Measurements from ENCODE around the gene CWC27.

Gene CWC27

GRCh38 chr5:65043843-65044359 is 275.2 kb downstream of the CWC27 start:
- Mint-ChIP-seq H3K36me3 (ENCODE audit: low read depth) (no peaks in the 10 kb centered on the region), H3K27me3 (ENCODE audit: low read depth) (no peaks in the 10 kb centered on the region), H3K4me3 (no peak overlapping the region), H3K9me3 (no peaks in the 10 kb centered on the region), H3K4me1 (ENCODE audit: low read depth) (no peaks in the 10 kb centered on the region), H3K27ac (no peak overlapping the region)

- no peak overlapping the region for H3K27ac Mint-ChIP-seq
- no peaks in the 10 kb centered on the region for H3K36me3 Mint-ChIP-seq (ENCODE audit: low read depth)
Observed at GRCh38 chr5:65047225-65047624, 278.5 kb downstream of the CWC27 start.

GRCh38 chr5:65047948-65048690 is 279.4 kb downstream of the CWC27 start:
- peaks cover 2% of the 10 kb centered on the region for H3K4me1 Mint-ChIP-seq (ENCODE audit: low read depth)
- H3K4me3 Mint-ChIP-seq: no peak overlapping the region
- no peaks in the 10 kb centered on the region for H3K9me3 Mint-ChIP-seq
- H3K27me3 Mint-ChIP-seq (ENCODE audit: low read depth): peaks cover 6% of the 10 kb centered on the region
- H3K36me3 Mint-ChIP-seq (ENCODE audit: low read depth): no peaks in the 10 kb centered on the region
- H3K27ac Mint-ChIP-seq: no peak overlapping the region

More at GRCh38 chr5:65047225-65047624, 278.5 kb downstream of the CWC27 start:
- H3K4me3 Mint-ChIP-seq: no peak overlapping the region
- H3K4me1 Mint-ChIP-seq (ENCODE audit: low read depth): peaks cover 2% of the 10 kb centered on the region
- no peaks in the 10 kb centered on the region for H3K27me3 Mint-ChIP-seq (ENCODE audit: low read depth)
- H3K9me3 Mint-ChIP-seq: no peaks in the 10 kb centered on the region

- Mint-ChIP-seq H3K27me3 (ENCODE audit: low read depth) (peaks cover 6% of the 10 kb centered on the region), H3K4me1 (ENCODE audit: low read depth) (peaks cover 2% of the 10 kb centered on the region), H3K9me3 (no peaks in the 10 kb centered on the region), H3K36me3 (ENCODE audit: low read depth) (no peaks in the 10 kb centered on the region), H3K27ac (no peak overlapping the region), H3K4me3 (no peak overlapping the region)
Observed at GRCh38 chr5:65050140-65050539, 281.4 kb downstream of the CWC27 start.

GRCh38 chr5:65050826-65051498 is 282.2 kb downstream of the CWC27 start:
- H3K27me3 Mint-ChIP-seq (ENCODE audit: low read depth): peaks cover 6% of the 10 kb centered on the region
- H3K4me1 Mint-ChIP-seq (ENCODE audit: low read depth): peaks cover 2% of the 10 kb centered on the region
- no peaks in the 10 kb centered on the region for H3K9me3 Mint-ChIP-seq
- no peak overlapping the region for H3K27ac Mint-ChIP-seq
- no peak overlapping the region for H3K4me3 Mint-ChIP-seq
- H3K36me3 Mint-ChIP-seq (ENCODE audit: low read depth): no peaks in the 10 kb centered on the region

GRCh38 chr5:65055938-65056337 is 287.2 kb downstream of the CWC27 start:
- Mint-ChIP-seq H3K4me3 (no peak overlapping the region), H3K36me3 (ENCODE audit: low read depth) (no peaks in the 10 kb centered on the region)

GRCh38 chr5:65059681-65060598 is 291.2 kb downstream of the CWC27 start:
- Mint-ChIP-seq H3K4me1 (ENCODE audit: low read depth) (no peaks in the 10 kb centered on the region), H3K4me3 (no peak overlapping the region), H3K9me3 (no peaks in the 10 kb centered on the region), H3K36me3 (ENCODE audit: low read depth) (no peaks in the 10 kb centered on the region), H3K27me3 (ENCODE audit: low read depth) (peaks cover 13% of the 10 kb centered on the region), H3K27ac (no peak overlapping the region)

More at GRCh38 chr5:65055938-65056337, 287.2 kb downstream of the CWC27 start:
- H3K4me1 Mint-ChIP-seq (ENCODE audit: low read depth): no peaks in the 10 kb centered on the region
- H3K27me3 Mint-ChIP-seq (ENCODE audit: low read depth): peaks cover 12% of the 10 kb centered on the region
- no peak overlapping the region for H3K27ac Mint-ChIP-seq
- no peaks in the 10 kb centered on the region for H3K9me3 Mint-ChIP-seq

GRCh38 chr5:65061250-65061973 is 292.7 kb downstream of the CWC27 start:
- Mint-ChIP-seq H3K27me3 (ENCODE audit: low read depth) (peaks cover 18% of the 10 kb centered on the region), H3K36me3 (ENCODE audit: low read depth) (no peaks in the 10 kb centered on the region), H3K27ac (no peak overlapping the region), H3K4me3 (no peak overlapping the region), H3K9me3 (no peaks in the 10 kb centered on the region), H3K4me1 (ENCODE audit: low read depth) (no peaks in the 10 kb centered on the region)

GRCh38 chr5:65061974-65062353 is 293.2 kb downstream of the CWC27 start:
- Mint-ChIP-seq H3K36me3 (ENCODE audit: low read depth) (no peaks in the 10 kb centered on the region), H3K4me1 (ENCODE audit: low read depth) (no peaks in the 10 kb centered on the region), H3K27ac (no peak overlapping the region), H3K4me3 (no peak overlapping the region), H3K27me3 (ENCODE audit: low read depth) (peaks cover 15% of the 10 kb centered on the region), H3K9me3 (no peaks in the 10 kb centered on the region)

GRCh38 chr5:65062469-65063083 is 293.8 kb downstream of the CWC27 start:
- H3K27me3 Mint-ChIP-seq (ENCODE audit: low read depth): peaks cover 15% of the 10 kb centered on the region
- no peaks in the 10 kb centered on the region for H3K4me1 Mint-ChIP-seq (ENCODE audit: low read depth)
- no peak overlapping the region for H3K4me3 Mint-ChIP-seq
- no peak overlapping the region for H3K27ac Mint-ChIP-seq
- H3K9me3 Mint-ChIP-seq: no peaks in the 10 kb centered on the region
- H3K36me3 Mint-ChIP-seq (ENCODE audit: low read depth): no peaks in the 10 kb centered on the region

- H3K27ac Mint-ChIP-seq: no peak overlapping the region
- no peaks in the 10 kb centered on the region for H3K9me3 Mint-ChIP-seq
- H3K4me3 Mint-ChIP-seq: no peak overlapping the region
- peaks cover 18% of the 10 kb centered on the region for H3K27me3 Mint-ChIP-seq (ENCODE audit: low read depth)
- no peaks in the 10 kb centered on the region for H3K4me1 Mint-ChIP-seq (ENCODE audit: low read depth)
- no peaks in the 10 kb centered on the region for H3K36me3 Mint-ChIP-seq (ENCODE audit: low read depth)
Observed at GRCh38 chr5:65065001-65065511, 296.3 kb downstream of the CWC27 start.

- Mint-ChIP-seq H3K36me3 (ENCODE audit: low read depth) (no peaks in the 10 kb centered on the region), H3K4me3 (no peak overlapping the region), H3K4me1 (ENCODE audit: low read depth) (no peaks in the 10 kb centered on the region), H3K27me3 (ENCODE audit: low read depth) (peaks cover 18% of the 10 kb centered on the region), H3K27ac (no peak overlapping the region), H3K9me3 (no peaks in the 10 kb centered on the region)
Observed at GRCh38 chr5:65066387-65067146, 297.8 kb downstream of the CWC27 start.

GRCh38 chr5:65067147-65067506 is 298.4 kb downstream of the CWC27 start:
- H3K9me3 Mint-ChIP-seq: no peaks in the 10 kb centered on the region
- no peaks in the 10 kb centered on the region for H3K4me1 Mint-ChIP-seq (ENCODE audit: low read depth)
- no peak overlapping the region for H3K4me3 Mint-ChIP-seq
- peaks cover 18% of the 10 kb centered on the region for H3K27me3 Mint-ChIP-seq (ENCODE audit: low read depth)
- H3K36me3 Mint-ChIP-seq (ENCODE audit: low read depth): no peaks in the 10 kb centered on the region
- no peak overlapping the region for H3K27ac Mint-ChIP-seq
